Stimulated activated CD8-positive, alpha-beta memory T cell treated with anti-CD3 and anti-CD28 coated beads, Interleukin-15, amount 100 ng/mL, for 24 hours (primary cell): ENCODE results near the gene ZNF511.

Experiments used
- DNase-seq: peaks from one replicate; pipeline ENCODE4 v3.0.0-alpha.2; 2020; ENCODE audit warnings: low read depth

The ZNF511 gene

GRCh38 chr10:133292919-133293809 is 15.6 kb upstream of the ZNF511 start:
- no peak for DNase-seq

- DNase-seq: no peak
These were observed 14.9 kb upstream of the ZNF511 start for GRCh38 chr10:133293810-133294119.

- no peak for DNase-seq
These were observed 14.5 kb upstream of the ZNF511 start for GRCh38 chr10:133294189-133294588.

GRCh38 chr10:133295426-133296320 is 13.0 kb upstream of the ZNF511 start:
- DNase-seq: no peak

- DNase-seq: no peak
These were observed 11.2 kb upstream of the ZNF511 start for GRCh38 chr10:133297504-133297903.

- no peak for DNase-seq
These were observed 10.2 kb upstream of the ZNF511 start for GRCh38 chr10:133298466-133298865.

- DNase-seq: no peak
These were observed 9.5 kb upstream of the ZNF511 start for GRCh38 chr10:133299224-133299623.

GRCh38 chr10:133299738-133300137 is 9.0 kb upstream of the ZNF511 start:
- DNase-seq: no peak

GRCh38 chr10:133302230-133302629 is 6.5 kb upstream of the ZNF511 start:
- no peak for DNase-seq

- no peak for DNase-seq
These were observed 5.5 kb upstream of the ZNF511 start for GRCh38 chr10:133303206-133303605.

- no peak for DNase-seq
These were observed 2.6 kb upstream of the ZNF511 start for GRCh38 chr10:133306097-133306476.

GRCh38 chr10:133306941-133307379 is 1.8 kb upstream of the ZNF511 start:
- no peak for DNase-seq

GRCh38 chr10:133307776-133308420 is 816 bp upstream of the ZNF511 start:
- peak; percentile 45 for DNase-seq

GRCh38 chr10:133309100-133309719 is 496 bp downstream of the ZNF511 start:
- peak; percentile 95 for DNase-seq

GRCh38 chr10:133309720-133310398 is 1.1 kb downstream of the ZNF511 start:
- no peak for DNase-seq

- no peak for DNase-seq
These were observed 1.7 kb downstream of the ZNF511 start for GRCh38 chr10:133310399-133310755.

- DNase-seq: no peak
These were observed 2.1 kb downstream of the ZNF511 start for GRCh38 chr10:133310789-133311188.

GRCh38 chr10:133311570-133311969 is 2.9 kb downstream of the ZNF511 start:
- DNase-seq: no peak

GRCh38 chr10:133312016-133312768 is 3.5 kb downstream of the ZNF511 start:
- DNase-seq: no peak

- no peak for DNase-seq
These were observed 4.0 kb downstream of the ZNF511 start for GRCh38 chr10:133312769-133313145.

GRCh38 chr10:133313192-133313591 is 4.5 kb downstream of the ZNF511 start:
- no peak for DNase-seq
